Measurements from ENCODE around the gene ABCA12. TPM values are rescaled to one million over a fixed set of nuclear protein-coding genes. Genes with fewer than 3 reads are reported as not detected.

ABCA12 gene
- polyA plus RNA-seq, 2 of the 4 experiments (the other 2 are of a cell fraction): 0.32 to 1.1 TPM

DNA sequence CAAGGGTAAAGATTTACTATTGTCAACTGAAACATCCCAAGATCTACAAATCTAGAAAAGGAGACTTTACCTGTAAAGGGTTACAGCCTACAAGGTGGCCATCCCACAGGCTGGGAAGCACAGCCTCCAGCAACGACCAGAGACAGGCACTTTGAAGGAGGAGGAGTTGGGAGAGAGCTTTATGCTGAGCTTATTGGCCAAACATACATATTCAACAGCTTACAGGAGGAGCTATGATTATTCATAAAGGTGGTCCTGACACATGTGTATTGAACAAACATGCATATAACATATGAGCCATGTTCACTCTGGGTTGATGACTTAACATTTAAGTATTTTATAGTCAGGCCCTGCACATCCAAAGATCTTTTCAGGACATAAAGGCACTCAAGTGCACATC, 11.1 kb upstream of the ABCA12 start:
- 0% methylated on average over 1 of the region's 1 CpG for WGBS (ENCODE audit: missing lambda C conversion rate)
- CTCF ChIA-PET: interaction anchor here (0.9 to 1.1 kb wide), 2 partner anchors 12 to 46 kb away, joined by 3 read pairs; no protein-coding TSS in a partner anchor
- DNase-seq (ENCODE audit: low read depth in 1 of 2, low spot score in 1 of 2) (no peak), ATAC-seq (no peak), FAIRE-seq (no peak)
- TF ChIP-seq NR3C1 (IDR thresholded peaks at IDR 0.05) (no peak), HOXA7 (CRISPR knock-in tag; IDR thresholded peaks at IDR 0.05) (no peak), RCOR1 (IDR thresholded peaks at IDR 0.05; ENCODE audit: low read depth, low read length) (no peak), ZNF302 (CRISPR knock-in tag; IDR thresholded peaks at IDR 0.05) (no peak), NFE2L2 (conservative IDR thresholded peaks at IDR 0.05; ENCODE audit: low read length) (no peak), SREBF2 (IDR thresholded peaks at IDR 0.05) (no peak), HOXB13 (CRISPR knock-in tag; IDR thresholded peaks at IDR 0.05; ENCODE audit: low read depth) (no peak), FOXS1 (CRISPR knock-in tag; IDR thresholded peaks at IDR 0.05) (no peak), ESRRA (IDR thresholded peaks at IDR 0.05; ENCODE audit: borderline replicate concordance, low read length) (no peak), EHMT2 (IDR thresholded peaks at IDR 0.05; ENCODE audit: low read depth) (no peak), RARB (CRISPR knock-in tag; IDR thresholded peaks at IDR 0.05) (no peak)
- TF ChIP-seq, protein P1, sequence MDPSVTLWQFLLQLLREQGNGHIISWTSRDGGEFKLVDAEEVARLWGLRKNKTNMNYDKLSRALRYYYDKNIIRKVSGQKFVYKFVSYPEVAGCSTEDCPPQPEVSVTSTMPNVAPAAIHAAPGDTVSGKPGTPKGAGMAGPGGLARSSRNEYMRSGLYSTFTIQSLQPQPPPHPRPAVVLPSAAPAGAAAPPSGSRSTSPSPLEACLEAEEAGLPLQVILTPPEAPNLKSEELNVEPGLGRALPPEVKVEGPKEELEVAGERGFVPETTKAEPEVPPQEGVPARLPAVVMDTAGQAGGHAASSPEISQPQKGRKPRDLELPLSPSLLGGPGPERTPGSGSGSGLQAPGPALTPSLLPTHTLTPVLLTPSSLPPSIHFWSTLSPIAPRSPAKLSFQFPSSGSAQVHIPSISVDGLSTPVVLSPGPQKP (IDR thresholded peaks at IDR 0.05; ENCODE audit: low read depth, low read length): no peak
- TF ChIP-seq, protein P2, sequence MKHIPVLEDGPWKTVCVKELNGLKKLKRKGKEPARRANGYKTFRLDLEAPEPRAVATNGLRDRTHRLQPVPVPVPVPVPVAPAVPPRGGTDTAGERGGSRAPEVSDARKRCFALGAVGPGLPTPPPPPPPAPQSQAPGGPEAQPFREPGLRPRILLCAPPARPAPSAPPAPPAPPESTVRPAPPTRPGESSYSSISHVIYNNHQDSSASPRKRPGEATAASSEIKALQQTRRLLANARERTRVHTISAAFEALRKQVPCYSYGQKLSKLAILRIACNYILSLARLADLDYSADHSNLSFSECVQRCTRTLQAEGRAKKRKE (CRISPR knock-in tag; IDR thresholded peaks at IDR 0.05; ENCODE audit: low read depth): no peak
- TF ChIP-seq, protein P3, sequence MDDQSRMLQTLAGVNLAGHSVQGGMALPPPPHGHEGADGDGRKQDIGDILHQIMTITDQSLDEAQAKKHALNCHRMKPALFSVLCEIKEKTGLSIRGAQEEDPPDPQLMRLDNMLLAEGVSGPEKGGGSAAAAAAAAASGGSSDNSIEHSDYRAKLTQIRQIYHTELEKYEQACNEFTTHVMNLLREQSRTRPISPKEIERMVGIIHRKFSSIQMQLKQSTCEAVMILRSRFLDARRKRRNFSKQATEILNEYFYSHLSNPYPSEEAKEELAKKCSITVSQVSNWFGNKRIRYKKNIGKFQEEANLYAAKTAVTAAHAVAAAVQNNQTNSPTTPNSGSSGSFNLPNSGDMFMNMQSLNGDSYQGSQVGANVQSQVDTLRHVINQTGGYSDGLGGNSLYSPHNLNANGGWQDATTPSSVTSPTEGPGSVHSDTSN (IDR thresholded peaks at IDR 0.05): no peak
- TF ChIP-seq, protein P4, sequence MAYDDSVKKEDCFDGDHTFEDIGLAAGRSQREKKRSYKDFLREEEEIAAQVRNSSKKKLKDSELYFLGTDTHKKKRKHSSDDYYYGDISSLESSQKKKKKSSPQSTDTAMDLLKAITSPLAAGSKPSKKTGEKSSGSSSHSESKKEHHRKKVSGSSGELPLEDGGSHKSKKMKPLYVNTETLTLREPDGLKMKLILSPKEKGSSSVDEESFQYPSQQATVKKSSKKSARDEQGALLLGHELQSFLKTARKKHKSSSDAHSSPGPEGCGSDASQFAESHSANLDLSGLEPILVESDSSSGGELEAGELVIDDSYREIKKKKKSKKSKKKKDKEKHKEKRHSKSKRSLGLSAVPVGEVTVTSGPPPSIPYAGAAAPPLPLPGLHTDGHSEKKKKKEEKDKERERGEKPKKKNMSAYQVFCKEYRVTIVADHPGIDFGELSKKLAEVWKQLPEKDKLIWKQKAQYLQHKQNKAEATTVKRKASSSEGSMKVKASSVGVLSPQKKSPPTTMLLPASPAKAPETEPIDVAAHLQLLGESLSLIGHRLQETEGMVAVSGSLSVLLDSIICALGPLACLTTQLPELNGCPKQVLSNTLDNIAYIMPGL (CRISPR knock-in tag; IDR thresholded peaks at IDR 0.05; ENCODE audit: borderline replicate concordance): no peak
- TF ChIP-seq, protein P5, sequence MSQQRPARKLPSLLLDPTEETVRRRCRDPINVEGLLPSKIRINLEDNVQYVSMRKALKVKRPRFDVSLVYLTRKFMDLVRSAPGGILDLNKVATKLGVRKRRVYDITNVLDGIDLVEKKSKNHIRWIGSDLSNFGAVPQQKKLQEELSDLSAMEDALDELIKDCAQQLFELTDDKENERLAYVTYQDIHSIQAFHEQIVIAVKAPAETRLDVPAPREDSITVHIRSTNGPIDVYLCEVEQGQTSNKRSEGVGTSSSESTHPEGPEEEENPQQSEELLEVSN (IDR thresholded peaks at IDR 0.05; ENCODE audit: borderline replicate concordance, low read depth): no peak
- H3K4me1 ChIP-seq: no peaks in the 10 kb centered on the region
- H3K27ac ChIP-seq: no peak overlapping the region
- no peaks in the 10 kb centered on the region for H3K9me3 ChIP-seq
- no peak overlapping the region for H3K4me2 ChIP-seq
- POLR2A ChIA-PET: no interaction called here
- H3K4me3 ChIP-seq: no peak overlapping the region

DNA sequence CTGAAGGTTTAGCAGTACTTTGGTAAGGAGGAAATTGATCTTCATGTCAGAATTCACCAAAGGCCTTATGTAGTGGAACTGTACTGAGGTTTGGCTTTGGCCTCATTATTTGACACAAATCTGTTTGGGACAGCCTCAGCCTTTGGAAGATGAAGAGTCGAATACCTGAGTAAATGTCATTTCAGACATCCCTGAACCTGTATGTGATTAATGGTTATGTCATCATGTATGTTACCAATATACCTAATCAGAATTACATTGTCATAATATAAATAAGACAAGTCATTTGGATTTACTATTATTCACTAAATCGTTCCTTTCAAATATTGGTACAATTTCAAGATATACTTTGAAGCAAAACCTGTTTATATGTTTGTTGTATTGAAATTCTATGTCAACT, 10.6 kb upstream of the ABCA12 start:
- no peak for TF ChIP-seq CBX2 (IDR thresholded peaks at IDR 0.05; ENCODE audit: borderline replicate concordance, low read depth)
- TF ChIP-seq NFE2L2 (conservative IDR thresholded peaks at IDR 0.05; ENCODE audit: low read length): no peak
- H3K27ac ChIP-seq: no peak overlapping the region
- no peaks in the 10 kb centered on the region for H3K4me1 ChIP-seq
- FAIRE-seq (no peak), DNase-seq (ENCODE audit: low read depth in 1 of 2, low spot score in 1 of 2) (no peak), ATAC-seq (no peak)
- no peak overlapping the region for H3K4me3 ChIP-seq
- POLR2A ChIA-PET: no interaction called here
- H3K4me2 ChIP-seq: no peak overlapping the region
- 34% methylated on average over 2 of the region's 2 CpGs for WGBS (ENCODE audit: missing lambda C conversion rate)
- no peaks in the 10 kb centered on the region for H3K9me3 ChIP-seq
- CTCF ChIA-PET: interaction anchor here (0.9 kb wide), 1 partner anchor 46 kb away, joined by 3 read pairs; no protein-coding TSS in a partner anchor

DNA sequence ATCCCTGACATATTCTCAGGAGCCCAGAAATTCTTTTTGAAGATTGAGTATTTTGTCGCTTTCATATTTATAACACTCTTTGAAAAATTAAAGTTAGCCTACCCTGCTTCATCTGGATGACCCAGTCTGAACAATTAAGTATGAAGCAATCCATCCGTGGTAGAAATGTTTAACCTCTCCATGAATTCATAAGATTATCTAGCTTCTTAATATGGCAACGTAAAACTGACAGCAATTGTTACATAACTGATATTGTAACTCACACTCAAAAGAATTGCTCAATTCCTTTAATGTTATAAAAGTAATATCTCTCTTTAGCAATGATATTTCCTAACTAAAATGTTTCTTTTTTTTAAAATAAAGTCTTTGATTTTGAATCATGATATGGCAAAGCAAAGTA, 7.2 kb upstream of the ABCA12 start:
- FAIRE-seq (no peak), ATAC-seq (no peak), DNase-seq (ENCODE audit: low read depth in 1 of 2, low spot score in 1 of 2) (no peak)
- WGBS (ENCODE audit: missing lambda C conversion rate): 51% methylated on average over 3 of the region's 3 CpGs
- Histone ChIP-seq H3K4me3 (no peak overlapping the region), H3K27ac (no peak overlapping the region), H3K4me1 (no peaks in the 10 kb centered on the region), H3K9me3 (no peaks in the 10 kb centered on the region), H3K4me2 (no peak overlapping the region)
- TF ChIP-seq ZNF302 (CRISPR knock-in tag; IDR thresholded peaks at IDR 0.05) (no peak), NPAS2 (CRISPR knock-in tag; IDR thresholded peaks at IDR 0.05; ENCODE audit: borderline replicate concordance) (no peak), POLR2A (IDR thresholded peaks at IDR 0.05; ENCODE audit: low read length) (no peak), FOSB (CRISPR knock-in tag; IDR thresholded peaks at IDR 0.05) (no peak), FOSL2 (IDR thresholded peaks at IDR 0.05) (no peak), FOSL2 (CRISPR knock-in tag; IDR thresholded peaks at IDR 0.05) (no peak)
- TF ChIP-seq, protein P6, sequence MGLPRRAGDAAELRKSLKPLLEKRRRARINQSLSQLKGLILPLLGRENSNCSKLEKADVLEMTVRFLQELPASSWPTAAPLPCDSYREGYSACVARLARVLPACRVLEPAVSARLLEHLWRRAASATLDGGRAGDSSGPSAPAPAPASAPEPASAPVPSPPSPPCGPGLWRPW (IDR thresholded peaks at IDR 0.05): no peak
- POLR2A ChIA-PET: no interaction called here
- CTCF ChIA-PET: interaction anchor here (0.7 kb wide), 1 partner anchor 775 kb away, joined by 3 read pairs; no protein-coding TSS in a partner anchor
